ENCODE measurements around the gene TMEM41A. TPM values are rescaled to one million over a fixed set of nuclear protein-coding genes. Genes with fewer than 3 reads are reported as not detected.
A peak's percentile ranks its signal among the peaks of the same experiment; 100 is the strongest.

TMEM41A gene
- total RNA-seq, 1 experiment from 2014 or later = 37.2 TPM

DNA sequence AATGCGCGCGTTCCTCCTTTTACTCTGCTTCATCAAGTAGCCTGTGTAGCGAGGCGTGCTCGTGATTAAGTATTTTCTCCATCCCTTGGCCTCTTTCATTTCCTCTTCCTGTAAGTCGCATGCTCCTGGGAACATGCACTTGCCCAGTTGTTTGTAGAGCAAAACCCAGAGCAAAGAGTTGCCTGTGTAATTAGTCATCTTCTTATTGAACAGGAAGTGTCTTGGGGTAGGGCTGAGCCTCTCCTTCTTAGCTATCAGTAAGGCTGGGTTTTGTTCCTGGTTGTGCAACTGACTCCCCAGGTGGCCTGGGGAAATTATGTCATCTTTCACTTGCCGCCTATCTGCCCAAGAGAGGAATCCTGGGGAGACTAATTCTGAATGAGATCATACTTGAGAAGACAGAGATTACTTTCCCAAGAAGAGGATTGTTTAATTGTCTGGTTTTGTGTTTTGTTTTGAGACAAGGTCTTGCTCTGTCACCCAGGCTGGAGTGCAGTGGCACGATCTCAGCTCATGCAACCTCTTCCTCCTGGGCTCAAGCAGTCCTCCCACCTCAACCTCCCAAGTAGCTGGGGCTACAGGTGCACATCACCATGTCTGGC, 38.6 kb upstream of the TMEM41A start:
- peak overlapping the region; percentile 16; the same call in 1 of the 2 replicates for H3K4me3 ChIP-seq

GRCh38 chr3:185534511-185534910, 35.7 kb upstream of the TMEM41A start:
- BruUV-seq (replicated peaks) = no TSS peak
- no peaks in the 10 kb centered on the region for H3K9me2 ChIP-seq (ENCODE audit: insufficient read depth)
- H3K4me2 ChIP-seq = no peak overlapping the region
- no peaks in the 10 kb centered on the region; the same call in 1 of the 2 replicates for H3K36me3 ChIP-seq (ENCODE audit: low read depth)
- H3K4me3 ChIP-seq = no peak overlapping the region
- peaks cover 4% of the 10 kb centered on the region for H3K9me3 ChIP-seq (ENCODE audit: insufficient read depth, low read depth)
- intact Hi-C loops (cut with micrococcal nuclease; ENCODE audit: unreplicated experiment) = no loop called here
- TF ChIP-seq EZH2 (IDR thresholded peaks at IDR 0.05; ENCODE audit: low read depth) = no peak
- TF ChIP-seq, protein P1, sequence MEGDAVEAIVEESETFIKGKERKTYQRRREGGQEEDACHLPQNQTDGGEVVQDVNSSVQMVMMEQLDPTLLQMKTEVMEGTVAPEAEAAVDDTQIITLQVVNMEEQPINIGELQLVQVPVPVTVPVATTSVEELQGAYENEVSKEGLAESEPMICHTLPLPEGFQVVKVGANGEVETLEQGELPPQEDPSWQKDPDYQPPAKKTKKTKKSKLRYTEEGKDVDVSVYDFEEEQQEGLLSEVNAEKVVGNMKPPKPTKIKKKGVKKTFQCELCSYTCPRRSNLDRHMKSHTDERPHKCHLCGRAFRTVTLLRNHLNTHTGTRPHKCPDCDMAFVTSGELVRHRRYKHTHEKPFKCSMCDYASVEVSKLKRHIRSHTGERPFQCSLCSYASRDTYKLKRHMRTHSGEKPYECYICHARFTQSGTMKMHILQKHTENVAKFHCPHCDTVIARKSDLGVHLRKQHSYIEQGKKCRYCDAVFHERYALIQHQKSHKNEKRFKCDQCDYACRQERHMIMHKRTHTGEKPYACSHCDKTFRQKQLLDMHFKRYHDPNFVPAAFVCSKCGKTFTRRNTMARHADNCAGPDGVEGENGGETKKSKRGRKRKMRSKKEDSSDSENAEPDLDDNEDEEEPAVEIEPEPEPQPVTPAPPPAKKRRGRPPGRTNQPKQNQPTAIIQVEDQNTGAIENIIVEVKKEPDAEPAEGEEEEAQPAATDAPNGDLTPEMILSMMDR (conservative IDR thresholded peaks at IDR 0.05) = no peak
- H3K27me3 ChIP-seq (ENCODE audit: insufficient read depth, low read depth) = no peaks in the 10 kb centered on the region
- peaks cover 28% of the 10 kb centered on the region for H3F3A ChIP-seq (ENCODE audit: insufficient read depth, low read depth)
- H3K27ac ChIP-seq = no peak overlapping the region
- no peak for DNase-seq
- CTCF ChIA-PET = no interaction called here
- H3K79me2 ChIP-seq (ENCODE audit: low read depth) = peaks cover 5% of the 10 kb centered on the region; the same call in 1 of the 2 replicates
- POLR2A ChIA-PET (ENCODE audit: unreplicated experiment) = interaction anchor here (0.6 to 1.0 kb wide), 5 partner anchors 9 to 324 kb away, joined by 3 to 9 read pairs (median 3); partner anchors contain the start of gene SENP2
- H3K4me1 ChIP-seq (replicated peaks; ENCODE audit: insufficient read depth) = peaks cover 21% of the 10 kb centered on the region
- H4K20me1 ChIP-seq (ENCODE audit: insufficient read depth) = no peaks in the 10 kb centered on the region
- H2AFZ ChIP-seq = no peak overlapping the region

More for the DNA sequence above, 38.6 kb upstream of the TMEM41A start:
- peaks cover 21% of the 10 kb centered on the region for H3K4me1 ChIP-seq (replicated peaks; ENCODE audit: insufficient read depth)
- peak; percentile 89 to 100 for DNase-seq
- H3K27me3 ChIP-seq (ENCODE audit: insufficient read depth, low read depth) = no peaks in the 10 kb centered on the region
- intact Hi-C loops (cut with micrococcal nuclease; ENCODE audit: unreplicated experiment) = no loop called here
- no peak overlapping the region for H2AFZ ChIP-seq
- peaks cover 4% of the 10 kb centered on the region for H3K9me3 ChIP-seq (ENCODE audit: insufficient read depth, low read depth)
- ChIA-PET CTCF (no interaction called here), POLR2A (ENCODE audit: unreplicated experiment) (interaction anchor here (0.6 kb wide), 2 partner anchors 11 to 1824 kb away, joined by 3 to 4 read pairs; no protein-coding TSS in a partner anchor)
- no peaks in the 10 kb centered on the region for H3K9me2 ChIP-seq (ENCODE audit: insufficient read depth)
- BruUV-seq (replicated peaks) = no TSS peak
- peak overlapping the region; percentile 71 for H3K4me2 ChIP-seq
- no peak for TF ChIP-seq EZH2 (IDR thresholded peaks at IDR 0.05; ENCODE audit: low read depth)
- TF ChIP-seq, protein P1 (conservative IDR thresholded peaks at IDR 0.05) = no peak
- H3K27ac ChIP-seq = peak overlapping the region; percentile 87
- H4K20me1 ChIP-seq (ENCODE audit: insufficient read depth) = no peaks in the 10 kb centered on the region
- H3K36me3 ChIP-seq (ENCODE audit: low read depth) = peaks cover 4% of the 10 kb centered on the region
- peaks cover 32% of the 10 kb centered on the region for H3F3A ChIP-seq (ENCODE audit: insufficient read depth, low read depth)
- peaks cover 5% of the 10 kb centered on the region; the same call in 1 of the 2 replicates for H3K79me2 ChIP-seq (ENCODE audit: low read depth)

GRCh38 chr3:185532901-185533300, 34.1 kb upstream of the TMEM41A start:
- Histone ChIP-seq H3K36me3 (ENCODE audit: low read depth) (no peaks in the 10 kb centered on the region; the same call in 1 of the 2 replicates), H4K20me1 (ENCODE audit: insufficient read depth) (no peaks in the 10 kb centered on the region), H3K4me2 (no peak overlapping the region), H3F3A (ENCODE audit: insufficient read depth, low read depth) (peaks cover 22% of the 10 kb centered on the region), H3K9me3 (ENCODE audit: insufficient read depth, low read depth) (peaks cover 4% of the 10 kb centered on the region), H2AFZ (no peak overlapping the region), H3K27me3 (ENCODE audit: insufficient read depth, low read depth) (no peaks in the 10 kb centered on the region), H3K4me1 (replicated peaks; ENCODE audit: insufficient read depth) (peaks cover 15% of the 10 kb centered on the region), H3K4me3 (no peak overlapping the region), H3K9me2 (ENCODE audit: insufficient read depth) (no peaks in the 10 kb centered on the region), H3K79me2 (ENCODE audit: low read depth) (peaks cover 5% of the 10 kb centered on the region; the same call in 1 of the 2 replicates), H3K27ac (no peak overlapping the region)
- BruUV-seq (replicated peaks) = no TSS peak
- CTCF ChIA-PET = interaction anchor here (0.6 kb wide), 1 partner anchor 108 kb away, joined by 3 read pairs; no protein-coding TSS in a partner anchor
- intact Hi-C loops (cut with micrococcal nuclease; ENCODE audit: unreplicated experiment) = no loop called here
- POLR2A ChIA-PET (ENCODE audit: unreplicated experiment) = no interaction called here
- TF ChIP-seq, protein P1 (conservative IDR thresholded peaks at IDR 0.05) = no peak
- no peak for TF ChIP-seq EZH2 (IDR thresholded peaks at IDR 0.05; ENCODE audit: low read depth)
- DNase-seq = no peak

Data from PC-9 (cell line).